DND-41 (cell line): ENCODE measurements around the gene B3GNT8.

Experiments used
- ATAC-seq: fragments of 200-7000 bp; cut with Tn5 transposase; 3 replicates; pipeline ENCODE4 v1.9.1; 2021; ENCODE audit warnings: low read depth; ENCODE audit not compliant: insufficient read depth
- DNase-seq: peaks from one replicate; pipeline ENCODE4 v3.0.0-alpha.2; 2020
- H2AFZ ChIP-seq: 2 replicates; pipeline ENCODE4 v1.6.0; 2012; ENCODE audit warnings: low read depth, low read length
- H3K27ac ChIP-seq: 2 replicates; pipeline ENCODE4 v1.5.1; 2012; ENCODE audit warnings: low read length, inconsistent platforms
- H3K27me3 ChIP-seq: fragments of 200-600 bp; sonication (generic); 2 replicates; pipeline ENCODE4 v1.6.0; 2012; ENCODE audit warnings: low read length, mild to moderate bottlenecking, inconsistent platforms; ENCODE audit not compliant: insufficient read depth, poor library complexity
- H3K36me3 ChIP-seq: 2 replicates; pipeline ENCODE4 v1.5.1; 2012; ENCODE audit warnings: low read length, inconsistent platforms; ENCODE audit not compliant: insufficient read depth
- H3K4me1 ChIP-seq: 2 replicates; pipeline ENCODE4 v1.5.1; 2012; ENCODE audit warnings: mild to moderate bottlenecking, low read length; ENCODE audit not compliant: insufficient read depth
- H3K4me2 ChIP-seq: 2 replicates; pipeline ENCODE4 v1.6.0; 2012; ENCODE audit warnings: mild to moderate bottlenecking, moderate library complexity, low read length, inconsistent platforms; ENCODE audit not compliant: insufficient read depth
- H3K4me3 ChIP-seq, 2 experiments: fragments of 200-600 bp in 1 of 2; shearing (Covaris generic) in 1 of 2; 2 replicates each; pipeline ENCODE4 v1.5.1; 2012 to 2016; ENCODE audit warnings: inconsistent platforms in 2 of 2, low read length in 2 of 2, mild to moderate bottlenecking in 2 of 2, low read depth in 1 of 2, moderate library complexity in 1 of 2
- H3K79me2 ChIP-seq: 2 replicates; pipeline ENCODE4 v1.6.0; 2012; ENCODE audit warnings: low read length, inconsistent platforms; ENCODE audit not compliant: insufficient read depth
- H3K9ac ChIP-seq: 2 replicates; pipeline ENCODE4 v1.6.0; 2012; ENCODE audit warnings: low read depth, mild to moderate bottlenecking, inconsistent platforms, low read length, moderate library complexity
- H3K9me3 ChIP-seq: 2 replicates; pipeline ENCODE4 v1.5.1; 2012; ENCODE audit warnings: low read length, moderate library complexity, mild to moderate bottlenecking, inconsistent platforms; ENCODE audit not compliant: insufficient read depth, severe bottlenecking
- H4K20me1 ChIP-seq: 2 replicates; pipeline ENCODE4 v1.6.0; 2012; ENCODE audit warnings: low read length; ENCODE audit not compliant: insufficient read depth
- EZH2 ChIP-seq: IDR thresholded peaks from 3 replicates; pipeline ENCODE4 v1.6.1; 2012; ENCODE audit warnings: borderline replicate concordance, low read depth, mild to moderate bottlenecking, moderate library complexity, low read length, inconsistent platforms; ENCODE audit not compliant: severe bottlenecking
- TF ChIP-seq, protein P1 (sequence below): IDR thresholded peaks from 2 replicates; pipeline ENCODE4 v1.5.1; 2012; ENCODE audit warnings: borderline replicate concordance, low read length, moderate library complexity, mild to moderate bottlenecking; ENCODE audit not compliant: poor library complexity, severe bottlenecking; ENCODE audit errors: extremely low read depth

B3GNT8 gene

DNA sequence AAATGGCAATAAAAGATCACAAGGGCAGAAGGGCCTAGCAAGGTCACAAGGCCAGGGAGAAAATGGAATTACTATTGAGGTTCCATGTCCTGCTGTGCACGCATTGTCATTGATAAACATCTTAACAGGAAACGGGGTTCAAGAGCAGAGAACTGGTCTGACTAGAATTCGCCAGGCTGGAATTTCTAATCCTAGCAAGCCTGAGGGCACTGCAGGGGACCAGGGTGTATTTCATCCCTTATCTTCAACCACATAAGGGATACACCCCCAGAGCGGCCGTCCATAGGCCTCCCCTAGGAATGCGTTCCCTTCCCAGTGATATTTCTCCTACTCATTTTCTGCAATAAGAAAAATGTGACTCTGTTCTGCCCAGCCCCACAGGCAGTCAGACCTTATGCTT is 35.3 kb upstream of the B3GNT8 start:
- Histone ChIP-seq H3K9ac (no peak overlapping the region), H3K27me3 (peaks cover 7% of the 10 kb centered on the region), H3K4me2 (no peak overlapping the region), H3K9me3 (no peaks in the 10 kb centered on the region), H3K36me3 (no peaks in the 10 kb centered on the region), H3K4me1 (no peaks in the 10 kb centered on the region), H2AFZ (no peak overlapping the region), H4K20me1 (no peaks in the 10 kb centered on the region), H3K4me3 (no peak overlapping the region), H3K79me2 (no peaks in the 10 kb centered on the region), H3K27ac (no peak overlapping the region)
- TF ChIP-seq, protein P1, sequence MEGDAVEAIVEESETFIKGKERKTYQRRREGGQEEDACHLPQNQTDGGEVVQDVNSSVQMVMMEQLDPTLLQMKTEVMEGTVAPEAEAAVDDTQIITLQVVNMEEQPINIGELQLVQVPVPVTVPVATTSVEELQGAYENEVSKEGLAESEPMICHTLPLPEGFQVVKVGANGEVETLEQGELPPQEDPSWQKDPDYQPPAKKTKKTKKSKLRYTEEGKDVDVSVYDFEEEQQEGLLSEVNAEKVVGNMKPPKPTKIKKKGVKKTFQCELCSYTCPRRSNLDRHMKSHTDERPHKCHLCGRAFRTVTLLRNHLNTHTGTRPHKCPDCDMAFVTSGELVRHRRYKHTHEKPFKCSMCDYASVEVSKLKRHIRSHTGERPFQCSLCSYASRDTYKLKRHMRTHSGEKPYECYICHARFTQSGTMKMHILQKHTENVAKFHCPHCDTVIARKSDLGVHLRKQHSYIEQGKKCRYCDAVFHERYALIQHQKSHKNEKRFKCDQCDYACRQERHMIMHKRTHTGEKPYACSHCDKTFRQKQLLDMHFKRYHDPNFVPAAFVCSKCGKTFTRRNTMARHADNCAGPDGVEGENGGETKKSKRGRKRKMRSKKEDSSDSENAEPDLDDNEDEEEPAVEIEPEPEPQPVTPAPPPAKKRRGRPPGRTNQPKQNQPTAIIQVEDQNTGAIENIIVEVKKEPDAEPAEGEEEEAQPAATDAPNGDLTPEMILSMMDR: no peak
- no peak for TF ChIP-seq EZH2
- no peak for DNase-seq
- no peak for ATAC-seq

DNA sequence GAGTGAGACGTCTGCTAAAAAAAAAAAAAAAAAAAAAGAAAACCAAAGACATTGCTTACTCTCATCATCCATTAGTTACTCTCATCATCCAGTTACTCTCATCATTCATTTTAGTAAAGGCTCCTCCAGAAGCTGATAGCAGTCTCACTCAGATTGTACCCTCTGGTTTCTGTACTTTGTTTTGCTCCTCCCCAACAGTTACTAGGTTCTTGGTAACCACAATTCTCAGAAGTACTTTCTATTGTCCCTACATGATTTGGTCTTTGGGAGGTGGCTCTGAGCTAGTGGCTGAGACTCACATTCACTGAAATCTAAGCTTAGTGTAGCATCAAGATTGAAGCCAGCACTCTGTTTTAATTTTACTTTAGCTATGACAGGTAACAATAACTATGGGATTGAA is 30.1 kb upstream of the B3GNT8 start:
- no peaks in the 10 kb centered on the region for H3K36me3 ChIP-seq
- no peak overlapping the region for H3K4me3 ChIP-seq
- H2AFZ ChIP-seq: no peak overlapping the region
- H3K9me3 ChIP-seq: no peaks in the 10 kb centered on the region
- no peaks in the 10 kb centered on the region for H3K4me1 ChIP-seq
- no peak for DNase-seq
- H3K4me2 ChIP-seq: no peak overlapping the region
- H4K20me1 ChIP-seq: no peaks in the 10 kb centered on the region
- no peak overlapping the region for H3K9ac ChIP-seq
- H3K27me3 ChIP-seq: peaks cover 7% of the 10 kb centered on the region
- ATAC-seq: peak; percentile 59; the same call in 1 of the 3 replicates
- no peak overlapping the region for H3K27ac ChIP-seq
- no peak for TF ChIP-seq EZH2
- TF ChIP-seq, protein P1: no peak
- no peaks in the 10 kb centered on the region for H3K79me2 ChIP-seq

DNA sequence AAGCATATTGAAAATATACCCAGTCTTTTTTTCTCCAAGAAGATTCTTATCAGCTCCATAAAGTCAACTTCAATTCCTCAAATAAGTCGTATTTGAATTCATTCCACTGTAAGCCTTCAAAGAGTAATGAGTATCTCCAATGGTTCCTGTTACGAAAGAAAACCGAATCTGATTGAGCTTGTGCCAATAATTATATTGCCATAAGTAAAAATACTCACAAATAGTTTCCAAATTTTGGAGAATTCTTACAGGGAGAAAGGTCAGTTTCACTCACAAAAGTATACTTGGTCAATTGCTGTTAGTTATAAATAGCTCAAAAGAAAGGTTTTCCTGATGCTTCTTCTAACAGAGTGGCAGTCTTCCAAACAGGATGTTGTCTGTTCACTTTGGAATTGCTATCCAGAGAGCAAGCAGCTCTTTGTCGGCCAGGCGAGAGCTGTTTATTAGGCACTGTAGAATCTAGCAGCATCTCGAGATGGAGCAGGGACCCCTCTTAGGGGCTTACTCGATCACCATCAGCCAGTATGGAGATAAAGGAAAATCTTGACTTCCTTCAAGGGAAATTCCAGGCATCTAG is 29.3 kb upstream of the B3GNT8 start:
- no peak for DNase-seq
- ATAC-seq: no peak
- H3K36me3 ChIP-seq: no peaks in the 10 kb centered on the region
- no peak overlapping the region for H3K9ac ChIP-seq
- no peaks in the 10 kb centered on the region for H3K4me1 ChIP-seq
- TF ChIP-seq, protein P1: no peak
- no peak for TF ChIP-seq EZH2
- no peak overlapping the region for H3K4me2 ChIP-seq
- peaks cover 7% of the 10 kb centered on the region for H3K27me3 ChIP-seq
- no peaks in the 10 kb centered on the region for H3K79me2 ChIP-seq
- no peaks in the 10 kb centered on the region for H3K9me3 ChIP-seq
- no peaks in the 10 kb centered on the region for H4K20me1 ChIP-seq
- no peak overlapping the region for H2AFZ ChIP-seq
- no peak overlapping the region for H3K4me3 ChIP-seq
- H3K27ac ChIP-seq: no peak overlapping the region
